Measurements from ENCODE around the gene PDPK1. TPM values are rescaled to one million over a fixed set of nuclear protein-coding genes. Genes with fewer than 3 reads are reported as not detected.

The PDPK1 gene
- total and polyA plus RNA-seq, 2 of the 4 experiments (the other 2 are of a cell fraction), result 10.6 to 27.3 TPM

GRCh38 chr16:2592786-2593185 lies 55.0 kb downstream of the PDPK1 start:
- Histone ChIP-seq H3K14ac (replicated peaks; ENCODE audit: low read depth, low read length) (no peak overlapping the region), H3K4me3 (ENCODE audit: insufficient read depth, low read depth, low read length) (no peak overlapping the region), H4K91ac (ENCODE audit: insufficient read depth, low read depth, low read length) (no peak overlapping the region), H2BK15ac (ENCODE audit: low read depth, low read length) (no peak overlapping the region), H2BK20ac (ENCODE audit: low read depth, low read length) (no peak overlapping the region), H3K4me1 (ENCODE audit: control insufficient read depth, insufficient read depth, low read length) (no peaks in the 10 kb centered on the region), H3K9ac (ENCODE audit: low read depth, low read length) (no peak overlapping the region), H3K27ac (ENCODE audit: insufficient read depth, low read length) (no peak overlapping the region), H3K36me3 (ENCODE audit: control insufficient read depth, insufficient read depth, low read length) (peaks cover 45% of the 10 kb centered on the region), H2AK5ac (ENCODE audit: low read depth, low read length) (no peak overlapping the region), H4K5ac (ENCODE audit: low read depth, low read length) (no peak overlapping the region), H2BK120ac (ENCODE audit: low read depth, low read length) (no peak overlapping the region), H3K9me3 (ENCODE audit: control insufficient read depth, insufficient read depth, low read length) (no peaks in the 10 kb centered on the region), H3K9me1 (ENCODE audit: insufficient read depth, low read length) (no peaks in the 10 kb centered on the region; the same call in 1 of the 2 replicates), H4K8ac (ENCODE audit: low read depth in 2 of 2, low read length in 2 of 2) (no peak overlapping the region), H3K23ac (ENCODE audit: low read depth, low read length) (no peak overlapping the region), H3K4ac (ENCODE audit: low read depth, low read length) (no peak overlapping the region), H3K18ac (ENCODE audit: low read depth, low read length) (no peak overlapping the region), H2AFZ (replicated peaks; ENCODE audit: low read length, poor library complexity) (no peak overlapping the region), H3K56ac (ENCODE audit: extremely low read depth, insufficient read depth, low read length) (no peak overlapping the region), H2AK9ac (replicated peaks; ENCODE audit: low read depth, low read length, poor library complexity) (no peak overlapping the region), H2BK5ac (ENCODE audit: low read depth, low read length, poor library complexity, severe bottlenecking) (no peak overlapping the region), H3K27me3 (ENCODE audit: control insufficient read depth, insufficient read depth, low read length) (no peaks in the 10 kb centered on the region), H4K20me1 (ENCODE audit: insufficient read depth, low read length) (peaks cover 10% of the 10 kb centered on the region), H3K79me1 (ENCODE audit: low read depth in 1 of 2, low read length in 2 of 2) (peaks cover 10 to 46% of the 10 kb centered on the region in 2 experiments), H3K4me2 (ENCODE audit: low read depth, low read length) (no peak overlapping the region)
- no TSS peak for BruUV-seq (replicated peaks)
- TF ChIP-seq BHLHE40 (IDR thresholded peaks at IDR 0.05; ENCODE audit: low read depth, low read length) (no peak), MAZ (IDR thresholded peaks at IDR 0.05; ENCODE audit: borderline replicate concordance, low read depth, low read length) (no peak), MAFK (IDR thresholded peaks at IDR 0.05; ENCODE audit: low read depth, low read length) (no peak), NFE2L2 (IDR thresholded peaks at IDR 0.05; ENCODE audit: low read depth, low read length) (no peak), CHD1 (IDR thresholded peaks at IDR 0.05; ENCODE audit: low read depth, low read length) (no peak), USF2 (IDR thresholded peaks at IDR 0.05; ENCODE audit: low read depth, low read length) (no peak), MXI1 (IDR thresholded peaks at IDR 0.05; ENCODE audit: borderline replicate concordance, low read depth, low read length) (no peak), FOS (IDR thresholded peaks at IDR 0.05; ENCODE audit: low read depth, low read length) (no peak)
- CTCF ChIA-PET, result no interaction called here
- ATAC-seq (ENCODE audit: low read depth), result no peak
- DNase-seq, result no peak
- dilution Hi-C loops (cut with HindIII; ENCODE audit: low sequenced_read_pairs, unreplicated experiment) (no loop called here), in situ Hi-C loops (cut with MboI; ENCODE audit: low sequenced_read_pairs) (no loop called here), intact Hi-C loops (cut with micrococcal nuclease) (no loop called here)
- POLR2A ChIA-PET (ENCODE audit: unreplicated experiment), result no interaction called here
- 98% methylated on average over 15 of the region's 16 CpGs; no CpG with 5 or more reads in 1 of the 2 experiments for WGBS, 2 experiments (ENCODE audit: extremely low coverage in 2 of 2, insufficient read length in 1 of 2)

All from IMR-90 (cell line).